Right lobe of liver (tissue), 4 donors: ENCODE measurements around the gene MYD88.

ENCODE experiments used
- POLR2A ChIP-seq: fragments of 450-650 bp; IDR thresholded peaks from one replicate; pipeline ENCODE4 v1.6.1; 2017; ENCODE audit warnings: antibody characterized with exemption, mild to moderate bottlenecking
- TF ChIP-seq, protein P1 (sequence below), 4 donors: fragments of 200-600 bp in 3 of 4; fragments of 450-650 bp in 1 of 4; IDR thresholded peaks; one replicate each; pipeline versions ENCODE4 v1.5.1 to v1.8.0; 2016 to 2022; ENCODE audit warnings: antibody characterized with exemption in 4 of 4, mild to moderate bottlenecking in 2 of 4
- donor health status: DM: no; HTN: no; CAD: no.
- donor health status: DM: no; HTN: no; CAD: no.
- donor health status: DM: no; HTN: yes; CAD: no.

DNA sequence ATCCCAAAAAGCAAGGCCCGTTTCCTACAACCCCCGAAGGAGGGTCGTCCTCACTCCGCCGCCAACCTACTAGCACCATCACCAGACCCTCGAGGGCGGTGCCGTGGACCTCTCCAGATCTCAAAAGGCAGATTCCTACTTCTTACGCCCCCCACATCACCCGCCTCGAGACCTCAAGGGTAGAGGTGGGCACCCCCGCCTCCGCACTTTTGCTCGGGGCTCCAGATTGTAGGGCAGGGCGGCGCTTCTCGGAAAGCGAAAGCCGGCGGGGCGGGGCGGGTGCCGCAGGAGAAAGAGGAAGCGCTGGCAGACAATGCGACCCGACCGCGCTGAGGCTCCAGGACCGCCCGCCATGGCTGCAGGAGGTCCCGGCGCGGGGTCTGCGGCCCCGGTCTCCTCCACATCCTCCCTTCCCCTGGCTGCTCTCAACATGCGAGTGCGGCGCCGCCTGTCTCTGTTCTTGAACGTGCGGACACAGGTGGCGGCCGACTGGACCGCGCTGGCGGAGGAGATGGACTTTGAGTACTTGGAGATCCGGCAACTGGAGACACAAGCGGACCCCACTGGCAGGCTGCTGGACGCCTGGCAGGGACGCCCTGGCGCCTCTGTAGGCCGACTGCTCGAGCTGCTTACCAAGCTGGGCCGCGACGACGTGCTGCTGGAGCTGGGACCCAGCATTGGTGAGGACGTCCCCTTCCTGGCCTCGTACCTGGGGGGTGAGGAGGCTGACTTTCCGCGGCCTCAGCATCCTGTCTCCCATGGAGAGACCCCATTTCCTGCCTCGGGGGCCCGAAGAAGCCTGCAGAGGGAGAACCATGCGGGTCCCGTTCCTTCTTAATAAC lies at the start of gene MYD88:
- TF ChIP-seq, protein P1, sequence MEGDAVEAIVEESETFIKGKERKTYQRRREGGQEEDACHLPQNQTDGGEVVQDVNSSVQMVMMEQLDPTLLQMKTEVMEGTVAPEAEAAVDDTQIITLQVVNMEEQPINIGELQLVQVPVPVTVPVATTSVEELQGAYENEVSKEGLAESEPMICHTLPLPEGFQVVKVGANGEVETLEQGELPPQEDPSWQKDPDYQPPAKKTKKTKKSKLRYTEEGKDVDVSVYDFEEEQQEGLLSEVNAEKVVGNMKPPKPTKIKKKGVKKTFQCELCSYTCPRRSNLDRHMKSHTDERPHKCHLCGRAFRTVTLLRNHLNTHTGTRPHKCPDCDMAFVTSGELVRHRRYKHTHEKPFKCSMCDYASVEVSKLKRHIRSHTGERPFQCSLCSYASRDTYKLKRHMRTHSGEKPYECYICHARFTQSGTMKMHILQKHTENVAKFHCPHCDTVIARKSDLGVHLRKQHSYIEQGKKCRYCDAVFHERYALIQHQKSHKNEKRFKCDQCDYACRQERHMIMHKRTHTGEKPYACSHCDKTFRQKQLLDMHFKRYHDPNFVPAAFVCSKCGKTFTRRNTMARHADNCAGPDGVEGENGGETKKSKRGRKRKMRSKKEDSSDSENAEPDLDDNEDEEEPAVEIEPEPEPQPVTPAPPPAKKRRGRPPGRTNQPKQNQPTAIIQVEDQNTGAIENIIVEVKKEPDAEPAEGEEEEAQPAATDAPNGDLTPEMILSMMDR (IDR thresholded peaks at IDR 0.05) = no peak
- peak; percentile 83 for TF ChIP-seq POLR2A
